Chondrocyte (in vitro differentiated cells): Measurements from ENCODE around the gene HIP1. TPM values are rescaled to one million over a fixed set of nuclear protein-coding genes. Genes with fewer than 3 reads are reported as not detected.
A peak's percentile ranks its signal among the peaks of the same experiment; 100 is the strongest.

Source experiments
- DNase-seq: peaks from one replicate; pipeline ENCODE4 v3.0.0; 2021; ENCODE audit warnings: mixed read lengths, low spot score
- H3K27ac Mint-ChIP-seq: one replicate; pipeline ENCODE4 v1.8.0; 2021; ENCODE audit warnings: mild to moderate bottlenecking, moderate library complexity, mixed read lengths; ENCODE audit not compliant: unreplicated experiment
- H3K27me3 Mint-ChIP-seq: 2 replicates; pipeline ENCODE4 v1.8.0; 2021; ENCODE audit warnings: low read depth, mixed read lengths
- H3K36me3 Mint-ChIP-seq: 2 replicates; pipeline ENCODE4 v1.8.0; 2021; ENCODE audit warnings: low read depth, mixed read lengths
- H3K4me1 Mint-ChIP-seq: 2 replicates; pipeline ENCODE4 v1.8.0; 2021; ENCODE audit warnings: low read depth, mild to moderate bottlenecking, mixed read lengths
- H3K4me3 Mint-ChIP-seq: one replicate; pipeline ENCODE4 v1.8.0; 2021; ENCODE audit warnings: mild to moderate bottlenecking, moderate library complexity, mixed read lengths; ENCODE audit not compliant: unreplicated experiment
- H3K9me3 Mint-ChIP-seq: 2 replicates; pipeline ENCODE4 v1.8.0; 2021; ENCODE audit warnings: low read depth, mixed read lengths
- total RNA-seq: library from RNA; stranded (reverse); gene quantifications from 3 replicates; pipeline ENCODE4 v1.2.1, GENCODE V29; 2021
- TF ChIP-seq, protein P1 (sequence below): fragments of 200-600 bp; sonication (generic); IDR thresholded peaks from 2 replicates; pipeline ENCODE4 v1.5.0; 2021; ENCODE audit warnings: antibody characterized with exemption, mild to moderate bottlenecking, moderate library complexity

The HIP1 gene
- total RNA-seq, 1 donor from 2014 or later = 46.6 TPM

GRCh38 chr7:75584354-75584753 is 154.4 kb downstream of the HIP1 start:
- no peaks in the 10 kb centered on the region for H3K4me1 Mint-ChIP-seq
- H3K9me3 Mint-ChIP-seq = no peaks in the 10 kb centered on the region
- H3K27me3 Mint-ChIP-seq = no peaks in the 10 kb centered on the region
- no peak overlapping the region for H3K27ac Mint-ChIP-seq
- peaks cover 55% of the 10 kb centered on the region for H3K36me3 Mint-ChIP-seq
- TF ChIP-seq, protein P1, sequence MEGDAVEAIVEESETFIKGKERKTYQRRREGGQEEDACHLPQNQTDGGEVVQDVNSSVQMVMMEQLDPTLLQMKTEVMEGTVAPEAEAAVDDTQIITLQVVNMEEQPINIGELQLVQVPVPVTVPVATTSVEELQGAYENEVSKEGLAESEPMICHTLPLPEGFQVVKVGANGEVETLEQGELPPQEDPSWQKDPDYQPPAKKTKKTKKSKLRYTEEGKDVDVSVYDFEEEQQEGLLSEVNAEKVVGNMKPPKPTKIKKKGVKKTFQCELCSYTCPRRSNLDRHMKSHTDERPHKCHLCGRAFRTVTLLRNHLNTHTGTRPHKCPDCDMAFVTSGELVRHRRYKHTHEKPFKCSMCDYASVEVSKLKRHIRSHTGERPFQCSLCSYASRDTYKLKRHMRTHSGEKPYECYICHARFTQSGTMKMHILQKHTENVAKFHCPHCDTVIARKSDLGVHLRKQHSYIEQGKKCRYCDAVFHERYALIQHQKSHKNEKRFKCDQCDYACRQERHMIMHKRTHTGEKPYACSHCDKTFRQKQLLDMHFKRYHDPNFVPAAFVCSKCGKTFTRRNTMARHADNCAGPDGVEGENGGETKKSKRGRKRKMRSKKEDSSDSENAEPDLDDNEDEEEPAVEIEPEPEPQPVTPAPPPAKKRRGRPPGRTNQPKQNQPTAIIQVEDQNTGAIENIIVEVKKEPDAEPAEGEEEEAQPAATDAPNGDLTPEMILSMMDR = no peak
- DNase-seq = no peak
- H3K4me3 Mint-ChIP-seq = no peak overlapping the region

GRCh38 chr7:75583255-75583654 is 155.5 kb downstream of the HIP1 start:
- Mint-ChIP-seq H3K36me3 (peaks cover 55% of the 10 kb centered on the region), H3K27me3 (no peaks in the 10 kb centered on the region), H3K27ac (peak overlapping the region; percentile 0), H3K9me3 (no peaks in the 10 kb centered on the region), H3K4me3 (no peak overlapping the region), H3K4me1 (no peaks in the 10 kb centered on the region)
- TF ChIP-seq, protein P1 = no peak
- no peak for DNase-seq

- H3K27ac Mint-ChIP-seq = no peak overlapping the region
These were observed 158.8 kb downstream of the HIP1 start for GRCh38 chr7:75579899-75580298.

GRCh38 chr7:75578081-75578480 is 160.7 kb downstream of the HIP1 start:
- DNase-seq = no peak
- TF ChIP-seq, protein P1 = no peak
- H3K4me1 Mint-ChIP-seq = no peaks in the 10 kb centered on the region
- no peak overlapping the region for H3K4me3 Mint-ChIP-seq
- peaks cover 53% of the 10 kb centered on the region for H3K36me3 Mint-ChIP-seq
- no peaks in the 10 kb centered on the region for H3K9me3 Mint-ChIP-seq
- H3K27ac Mint-ChIP-seq = no peak overlapping the region
- H3K27me3 Mint-ChIP-seq = no peaks in the 10 kb centered on the region

More at GRCh38 chr7:75579899-75580298, 158.8 kb downstream of the HIP1 start:
- H3K9me3 Mint-ChIP-seq = no peaks in the 10 kb centered on the region
- peaks cover 56% of the 10 kb centered on the region for H3K36me3 Mint-ChIP-seq
- no peaks in the 10 kb centered on the region for H3K27me3 Mint-ChIP-seq
- no peak overlapping the region for H3K4me3 Mint-ChIP-seq
- H3K4me1 Mint-ChIP-seq = no peaks in the 10 kb centered on the region
- TF ChIP-seq, protein P1 = no peak
- no peak for DNase-seq

DNA sequence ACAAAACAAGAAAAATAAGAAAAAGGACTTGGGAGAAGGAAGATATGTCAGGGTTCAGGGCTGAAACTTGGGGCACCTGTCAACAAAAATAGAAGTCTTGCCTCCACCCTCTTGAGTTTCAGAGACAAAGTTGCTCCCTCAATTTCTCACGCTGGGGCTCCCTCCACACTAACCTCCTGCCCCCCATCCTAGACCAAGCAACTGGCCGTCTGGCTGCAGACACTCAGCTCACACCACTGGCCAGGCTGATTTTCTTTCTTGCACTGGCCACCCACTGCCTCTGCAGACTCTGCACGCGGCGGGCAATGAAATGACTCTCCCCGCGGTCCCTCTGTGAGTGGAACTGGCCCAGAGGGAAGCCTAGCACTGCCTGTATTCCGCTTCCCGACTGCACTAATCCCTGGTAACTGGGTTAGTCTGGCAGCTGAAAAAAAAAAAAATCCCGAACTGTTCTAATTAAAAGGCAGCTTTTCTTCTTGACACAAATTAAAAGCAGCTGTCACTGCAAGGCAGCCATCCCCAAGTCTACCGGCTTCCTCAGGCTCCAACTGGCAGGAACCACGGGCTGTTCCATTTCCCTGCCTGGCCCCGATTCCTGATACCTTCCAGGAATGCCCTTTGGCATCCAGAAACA is 163.1 kb downstream of the HIP1 start:
- H3K4me3 Mint-ChIP-seq = no peak overlapping the region
- TF ChIP-seq, protein P1 = no peak
- H3K4me1 Mint-ChIP-seq = no peaks in the 10 kb centered on the region
- DNase-seq = no peak
- H3K27me3 Mint-ChIP-seq = no peaks in the 10 kb centered on the region
- H3K36me3 Mint-ChIP-seq = peaks cover 41% of the 10 kb centered on the region
- H3K27ac Mint-ChIP-seq = no peak overlapping the region
- H3K9me3 Mint-ChIP-seq = no peaks in the 10 kb centered on the region
